Activated gamma-delta T cell treated with Interleukin-2 at 50 U/mL for 16 hours (primary cell): ENCODE results near the gene PGLYRP3.
"Not testable (repeated sequence)": the region's sequence is repeated elsewhere in the genome, so short reads cannot be mapped to it uniquely, and the experiment has no call there.

Experiments used
- DNase-seq: peaks from one replicate; pipeline ENCODE4 v3.0.0-alpha.2; 2020

Gene PGLYRP3

DNA sequence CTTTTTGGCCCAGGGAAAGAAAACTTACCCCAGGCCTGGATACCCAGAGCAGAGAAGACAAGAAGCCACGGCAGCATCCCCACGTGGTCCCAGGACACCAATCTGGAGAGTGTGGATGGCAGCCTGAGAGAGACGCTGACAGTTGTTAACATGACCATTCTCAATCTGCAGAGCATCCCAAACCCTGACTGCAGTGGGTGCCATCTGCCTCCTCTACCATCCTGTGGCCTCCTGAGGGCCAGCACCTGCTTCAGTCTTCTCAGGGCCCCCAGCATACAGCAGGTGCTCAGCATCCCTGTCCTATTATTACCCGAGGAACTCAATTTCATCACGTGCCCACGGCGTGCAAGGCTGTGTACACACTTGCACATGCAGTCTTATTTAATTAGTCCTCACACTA is 35.1 kb upstream of the PGLYRP3 start:
- no peak for DNase-seq

- not testable (repeated sequence) for DNase-seq
Observed at GRCh38 chr1:153347049-153347448, 34.3 kb upstream of the PGLYRP3 start.

DNA sequence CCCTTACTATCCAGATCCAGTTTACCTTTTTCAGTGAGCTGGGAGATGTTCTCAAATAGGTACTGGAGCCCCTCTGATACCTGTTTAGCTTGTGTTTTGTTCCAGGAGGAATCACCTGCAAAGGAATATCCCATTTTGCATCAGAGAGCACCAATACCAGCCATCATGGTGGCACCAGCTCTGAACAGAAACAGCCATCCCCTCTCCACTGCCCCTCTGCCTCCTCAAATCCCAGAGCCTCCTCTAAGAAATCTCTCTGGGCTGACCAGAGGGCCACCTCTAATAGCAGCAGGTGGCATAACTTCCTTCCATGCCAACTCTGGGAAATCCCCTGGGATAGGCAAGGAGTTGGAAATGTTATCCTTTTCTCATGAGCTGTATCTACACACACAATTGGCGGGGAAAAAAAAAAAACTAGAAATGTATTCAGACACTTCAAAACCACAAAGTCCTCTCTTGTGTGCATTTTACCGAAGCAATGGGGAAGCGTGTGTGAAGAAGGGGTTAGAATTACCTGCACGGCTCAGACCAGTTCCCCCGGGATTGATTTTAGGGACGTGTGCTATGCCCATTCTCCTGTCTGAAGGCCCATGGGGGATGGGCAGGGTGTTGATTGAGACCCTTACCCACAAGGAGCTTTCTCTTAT is 33.4 kb upstream of the PGLYRP3 start:
- DNase-seq = no peak

GRCh38 chr1:153345187-153346076 is 32.7 kb upstream of the PGLYRP3 start:
- no peak for DNase-seq

- DNase-seq = no peak
Observed at GRCh38 chr1:153344718-153345025, 31.9 kb upstream of the PGLYRP3 start.

DNA sequence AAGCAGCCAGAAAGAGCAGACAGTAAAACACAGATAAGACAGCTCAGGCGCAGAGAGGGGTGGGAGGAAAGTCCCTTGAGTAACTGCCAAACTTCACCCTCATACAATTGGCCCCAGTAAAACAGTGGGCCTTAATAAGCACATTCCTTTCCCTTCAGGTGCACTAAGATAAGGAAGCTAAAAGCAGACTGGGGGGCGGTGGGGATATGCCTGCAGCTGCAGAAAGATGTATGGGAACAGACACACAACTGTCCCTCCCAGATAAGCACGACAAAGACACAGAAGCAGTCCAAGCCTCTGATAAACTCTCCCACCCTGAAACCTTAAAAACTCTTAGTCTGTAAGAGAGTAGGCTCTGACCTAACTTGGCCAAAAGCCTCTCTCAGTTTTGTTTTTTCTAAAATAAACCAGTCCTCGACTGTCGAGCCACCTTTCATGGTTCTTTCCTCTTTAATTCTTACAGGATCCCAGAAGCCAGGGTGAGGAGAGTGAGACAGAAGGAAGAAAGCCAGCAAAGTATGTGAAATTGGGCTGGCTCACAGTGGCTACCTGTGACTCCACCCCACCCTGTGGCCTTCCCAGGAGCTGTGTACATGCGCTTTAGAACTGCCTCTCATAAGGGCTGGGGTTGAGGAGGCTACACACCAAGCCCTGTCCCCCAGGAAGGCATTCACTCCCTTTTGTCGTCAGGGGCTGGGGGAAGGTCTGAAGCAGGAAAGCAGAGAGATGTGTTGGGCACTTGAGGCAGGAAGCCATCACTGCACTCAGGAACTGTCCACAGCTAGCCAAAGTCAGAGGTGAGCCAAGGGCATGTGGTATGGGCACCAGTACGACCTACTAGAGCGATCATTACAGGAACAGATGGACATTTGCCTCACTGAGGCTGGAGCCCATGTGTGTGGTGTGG is 31.3 kb upstream of the PGLYRP3 start:
- no peak for DNase-seq

DNA sequence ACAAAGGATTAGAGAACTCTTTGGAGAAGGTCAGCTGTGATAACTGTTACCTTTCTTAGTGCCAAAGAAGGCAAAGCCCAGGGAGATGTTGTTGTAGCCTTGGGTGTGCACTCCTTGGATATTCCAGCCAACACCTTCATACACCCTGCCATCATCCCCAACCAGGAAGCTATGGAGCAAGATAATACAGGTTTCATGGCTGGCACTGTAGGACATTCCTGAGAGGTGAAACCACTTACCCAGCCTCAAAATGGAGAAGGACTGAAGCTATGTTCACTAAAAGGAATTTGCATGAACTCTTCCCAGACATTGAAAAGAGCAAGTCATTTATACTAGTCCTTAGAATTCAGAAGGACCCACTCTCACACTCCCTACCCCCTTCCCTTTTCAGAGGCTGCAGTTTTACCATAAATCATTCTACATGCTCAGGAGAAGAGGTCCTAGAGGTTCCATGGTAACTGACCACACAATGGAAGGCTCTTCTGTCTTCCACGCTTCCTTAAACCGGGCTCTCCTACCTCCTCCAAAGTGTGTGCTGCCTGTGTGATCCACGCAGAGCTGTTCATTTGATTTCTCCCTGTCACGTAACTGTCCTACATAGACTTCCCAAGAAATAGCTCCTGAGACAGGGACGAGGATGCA is 30.4 kb upstream of the PGLYRP3 start:
- no peak for DNase-seq

- no peak for DNase-seq
Observed at GRCh38 chr1:153342178-153342577, 29.4 kb upstream of the PGLYRP3 start.

GRCh38 chr1:153341431-153341934 is 28.7 kb upstream of the PGLYRP3 start:
- no peak for DNase-seq

DNA sequence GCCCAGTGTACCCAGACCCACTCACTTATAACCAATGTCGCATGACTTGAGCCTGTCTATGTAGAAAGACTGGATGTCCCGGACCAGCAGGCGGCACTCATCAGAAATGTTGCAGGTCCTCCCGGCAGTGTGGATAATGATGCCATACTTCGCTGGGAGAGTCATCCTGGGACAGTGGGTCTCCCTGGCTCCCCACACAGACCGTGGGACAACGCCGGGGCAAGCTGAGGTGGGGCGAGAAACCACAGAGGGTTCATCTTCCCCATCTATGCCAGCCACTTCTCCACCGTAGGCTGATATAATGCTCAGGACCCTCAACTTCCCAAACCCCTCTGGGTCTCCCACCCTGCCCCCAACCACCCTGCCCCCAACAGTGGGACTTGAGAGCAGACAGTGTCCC is 27.6 kb upstream of the PGLYRP3 start:
- DNase-seq = no peak

GRCh38 chr1:153339802-153340201 is 27.1 kb upstream of the PGLYRP3 start:
- DNase-seq = no peak

DNA sequence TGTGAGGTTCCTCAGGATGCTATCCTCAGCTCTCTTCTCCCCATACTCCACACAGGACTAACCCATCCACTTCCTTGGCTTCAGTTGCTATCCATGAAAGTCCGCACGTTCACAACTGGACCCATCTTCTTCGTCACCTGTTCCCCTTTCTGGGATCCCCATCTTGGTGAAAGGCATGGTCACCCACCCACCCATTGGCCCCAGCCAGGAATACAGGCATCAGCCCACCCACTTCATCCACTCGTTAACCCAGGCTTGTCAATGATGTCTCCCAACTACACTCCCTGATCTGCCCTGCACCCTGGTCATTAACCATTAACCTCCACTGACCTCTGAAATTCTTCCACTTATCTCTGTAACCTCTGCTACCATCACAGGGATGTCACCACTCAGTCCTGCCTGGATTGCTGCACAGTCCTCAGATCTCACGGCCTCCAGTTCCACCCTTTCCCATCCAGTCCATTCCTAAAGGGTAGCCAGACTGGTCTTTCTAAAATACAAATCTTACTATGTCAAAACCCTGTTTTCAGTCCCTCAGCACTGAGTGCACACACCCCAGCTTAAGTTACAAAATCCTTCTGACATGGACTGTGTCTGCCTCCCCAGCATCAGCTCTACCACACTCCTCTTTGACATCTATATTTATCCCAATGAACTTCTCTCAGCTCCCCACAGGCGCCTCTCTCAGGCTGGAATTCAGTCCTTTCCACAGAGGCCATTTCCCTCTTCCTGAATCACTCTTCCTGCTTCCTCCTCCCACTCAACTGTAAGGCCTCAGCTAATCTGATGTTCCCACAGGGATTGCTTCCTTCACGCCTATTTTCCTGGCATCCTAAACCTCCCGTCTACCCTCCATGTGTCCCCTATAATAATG is 25.5 kb upstream of the PGLYRP3 start:
- no peak for DNase-seq

- DNase-seq = no peak
Observed at GRCh38 chr1:153336650-153337049, 23.9 kb upstream of the PGLYRP3 start.

DNA sequence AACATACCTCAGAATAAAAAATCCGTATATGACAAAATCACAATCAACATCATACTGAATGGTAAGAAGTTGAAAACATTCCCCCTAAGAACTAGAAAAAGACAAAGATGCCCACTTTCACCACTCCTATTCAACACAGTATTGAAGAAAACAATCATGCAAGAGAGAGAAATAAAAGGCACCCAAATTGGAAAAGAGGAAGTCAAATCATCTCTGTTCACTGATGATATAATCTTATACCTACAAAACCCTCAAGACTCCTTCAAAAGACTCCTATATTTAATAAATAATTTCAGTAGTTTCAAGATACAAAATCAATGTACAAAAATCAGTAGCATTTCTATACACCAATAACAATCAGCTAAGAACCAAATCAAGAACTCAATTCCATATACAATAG is 21.1 kb upstream of the PGLYRP3 start:
- DNase-seq = no peak

DNA sequence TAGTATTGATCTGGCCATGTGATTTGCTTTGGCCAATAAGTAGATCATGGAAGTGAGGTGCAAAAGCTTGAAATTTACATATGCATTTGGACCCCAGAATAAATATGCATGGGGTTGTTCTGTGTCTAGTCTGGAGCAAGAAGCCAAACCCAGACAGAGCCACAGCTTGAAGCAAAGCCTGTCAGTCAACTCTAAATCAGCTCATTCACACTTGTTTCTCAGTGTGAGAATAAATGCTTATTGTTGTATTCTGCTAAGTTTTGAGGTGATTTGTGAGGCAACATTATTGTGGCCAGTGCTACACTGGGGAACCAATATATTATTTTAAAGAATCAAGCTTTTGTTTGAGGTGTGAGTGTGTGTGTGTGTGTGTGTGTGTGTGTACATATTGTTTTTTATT is 12.2 kb upstream of the PGLYRP3 start:
- no peak for DNase-seq

DNA sequence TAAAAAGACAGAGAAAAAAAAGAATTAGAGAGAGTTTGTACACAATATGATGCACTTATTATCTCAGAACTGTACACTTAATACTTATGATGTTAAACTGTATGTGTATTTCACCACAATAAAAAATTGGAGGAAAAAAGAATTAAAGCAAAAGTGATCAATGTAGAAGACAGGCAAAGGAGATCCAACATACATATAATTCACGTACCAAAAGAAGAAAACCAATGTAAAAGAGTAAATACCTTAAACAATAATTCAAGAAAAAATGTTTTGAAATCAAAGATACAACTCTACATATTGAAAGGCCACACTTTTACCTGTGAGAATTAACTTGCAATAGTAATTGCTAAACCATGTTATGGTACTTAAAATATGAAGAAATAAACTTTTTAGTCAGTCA is 9.8 kb upstream of the PGLYRP3 start:
- no peak for DNase-seq

- not testable (repeated sequence) for DNase-seq
Observed at GRCh38 chr1:153318145-153318544, 5.4 kb upstream of the PGLYRP3 start.

GRCh38 chr1:153316013-153316412 is 3.3 kb upstream of the PGLYRP3 start:
- not testable (repeated sequence) for DNase-seq

DNA sequence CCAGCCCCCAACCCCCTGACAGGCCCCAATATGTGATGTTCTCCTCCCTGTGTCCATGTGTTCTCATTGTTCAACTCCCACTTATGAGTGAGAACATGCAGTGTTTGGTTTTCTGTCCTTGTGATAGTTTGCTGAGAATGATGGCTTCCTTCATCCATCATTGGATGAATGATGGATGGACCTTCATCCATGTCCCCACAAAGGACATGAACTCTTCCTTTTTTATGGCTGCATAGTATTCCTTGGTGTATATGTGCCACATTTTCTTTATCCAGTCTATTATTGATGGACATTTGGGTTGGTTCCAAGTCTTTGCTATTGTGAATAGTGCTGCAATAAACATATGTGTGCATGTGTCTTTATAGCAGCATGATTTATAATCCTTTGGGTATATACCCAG is 1.6 kb upstream of the PGLYRP3 start:
- DNase-seq = not testable (repeated sequence)

GRCh38 chr1:153313288-153313687 is 536 bp upstream of the PGLYRP3 start:
- no peak for DNase-seq

- no peak for DNase-seq
Observed at GRCh38 chr1:153310526-153310925, 2.2 kb downstream of the PGLYRP3 start.

DNA sequence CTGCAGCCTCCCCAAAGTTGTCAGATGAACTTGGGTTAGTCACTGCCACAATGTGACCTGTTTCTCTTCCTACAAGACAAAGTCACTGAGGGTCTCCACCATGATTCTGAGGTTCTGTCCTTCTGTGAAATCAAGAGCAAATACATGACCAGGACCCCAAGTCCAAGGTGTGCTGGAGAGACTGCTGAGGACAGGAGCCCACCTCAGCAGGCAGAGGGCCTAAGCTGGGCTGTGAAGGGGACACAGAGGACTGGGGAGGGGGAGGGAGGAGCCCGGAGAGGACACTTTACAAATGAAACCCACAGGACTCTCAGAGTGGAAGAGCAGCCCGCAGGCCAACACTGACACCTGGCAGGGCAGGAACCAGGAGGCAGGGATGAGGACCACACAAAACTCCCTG is 3.3 kb downstream of the PGLYRP3 start:
- no peak for DNase-seq
